PC-9 (cell line): ENCODE results near the gene TMEM94. TPM values are rescaled to one million over a fixed set of nuclear protein-coding genes. Genes with fewer than 3 reads are reported as not detected.

ENCODE experiments used
- BruUV-seq: library from RNA; stranded (reverse); fragments of 400-500 nt; replicated peaks from 2 replicates; lab custom pipeline; 2021; lab: Mats Ljungman, UMichigan
- CTCF ChIA-PET: fragments of 300-600 bp; sonication (Branson Sonifier 250); formaldehyde crosslinking; loops from one replicate; lab custom pipeline; 2022; ENCODE audit warnings: antibody characterized with exemption; lab: Charles Lee
- POLR2A ChIA-PET: fragments of 300-600 bp; sonication (Branson Sonifier 250); formaldehyde crosslinking; loops from one replicate; lab custom pipeline; 2022; ENCODE audit warnings: antibody characterized with exemption; ENCODE audit not compliant: unreplicated experiment; lab: Charles Lee
- DNase-seq, 2 experiments: peaks; one replicate each; pipeline versions ENCODE4 v3.0.0 to v3.0.0-alpha.2; 2015 to 2022; ENCODE audit warnings: mixed read lengths in 1 of 2
- H2AFZ ChIP-seq: fragments of 200-600 bp; sonication (generic); 2 replicates; pipeline ENCODE4 v1.8.1; 2017; ENCODE audit warnings: antibody characterized with exemption
- H3F3A ChIP-seq: fragments of 200-600 bp; sonication (generic); 2 replicates; pipeline ENCODE4 v1.8.1; 2017; ENCODE audit warnings: antibody characterized with exemption, mild to moderate bottlenecking, low read depth; ENCODE audit not compliant: insufficient read depth
- H3K27ac ChIP-seq: fragments of 200-600 bp; sonication (generic); 2 replicates; pipeline ENCODE4 v1.6.1; 2016; ENCODE audit warnings: mixed run types
- H3K27me3 ChIP-seq: fragments of 200-600 bp; sonication (generic); 2 replicates; pipeline ENCODE4 v1.6.1; 2016; ENCODE audit warnings: low read depth, mixed run types; ENCODE audit not compliant: insufficient read depth
- H3K36me3 ChIP-seq: fragments of 200-600 bp; sonication (generic); 2 replicates; pipeline ENCODE4 v1.6.1; 2016; ENCODE audit warnings: low read depth, mixed run types
- H3K4me1 ChIP-seq: fragments of 200-600 bp; sonication (generic); replicated peaks from 2 replicates; pipeline ENCODE4 v1.6.1; 2016; ENCODE audit warnings: mixed run types; ENCODE audit not compliant: insufficient read depth
- H3K4me2 ChIP-seq: fragments of 200-600 bp; sonication (generic); 2 replicates; pipeline ENCODE4 v1.6.1; 2017; ENCODE audit warnings: mixed run types
- H3K4me3 ChIP-seq: fragments of 200-600 bp; sonication (generic); 2 replicates; pipeline ENCODE4 v1.6.1; 2016; ENCODE audit warnings: mixed run types
- H3K79me2 ChIP-seq: fragments of 200-600 bp; sonication (generic); 2 replicates; pipeline ENCODE4 v1.6.1; 2017; ENCODE audit warnings: low read depth, mixed run types
- H3K9me2 ChIP-seq: fragments of 200-600 bp; sonication (generic); 2 replicates; pipeline ENCODE4 v1.8.1; 2017; ENCODE audit warnings: mild to moderate bottlenecking; ENCODE audit not compliant: insufficient read depth
- H3K9me3 ChIP-seq: fragments of 200-600 bp; sonication (generic); 2 replicates; pipeline ENCODE4 v1.8.1; 2016; ENCODE audit warnings: low read depth; ENCODE audit not compliant: insufficient read depth
- H4K20me1 ChIP-seq: fragments of 200-600 bp; sonication (generic); 2 replicates; pipeline ENCODE4 v1.8.1; 2017; ENCODE audit not compliant: insufficient read depth
- EZH2 ChIP-seq: fragments of 200-600 bp; sonication (generic); IDR thresholded peaks from 2 replicates; pipeline ENCODE4 v1.8.0; 2017; ENCODE audit warnings: antibody characterized with exemption, low read depth
- intact Hi-C: fragments of 100-400 bp; cut with micrococcal nuclease; formaldehyde crosslinking; loops from one replicate; pipeline ENCODE4 v1.10.0; 2022; ENCODE audit not compliant: unreplicated experiment
- total RNA-seq: library from RNA; stranded (reverse); gene quantifications from 2 replicates; pipeline ENCODE4 v1.2.3, GENCODE V29; 2021
- TF ChIP-seq, protein P1 (sequence below): fragments of 200-600 bp; sonication (generic); conservative IDR thresholded peaks from 2 replicates; pipeline ENCODE4 v1.6.1; 2017; ENCODE audit warnings: mixed run types, antibody characterized with exemption, mild to moderate bottlenecking, moderate library complexity

The TMEM94 gene
- total RNA-seq, 1 experiment from 2014 or later, result 78.9 TPM

DNA sequence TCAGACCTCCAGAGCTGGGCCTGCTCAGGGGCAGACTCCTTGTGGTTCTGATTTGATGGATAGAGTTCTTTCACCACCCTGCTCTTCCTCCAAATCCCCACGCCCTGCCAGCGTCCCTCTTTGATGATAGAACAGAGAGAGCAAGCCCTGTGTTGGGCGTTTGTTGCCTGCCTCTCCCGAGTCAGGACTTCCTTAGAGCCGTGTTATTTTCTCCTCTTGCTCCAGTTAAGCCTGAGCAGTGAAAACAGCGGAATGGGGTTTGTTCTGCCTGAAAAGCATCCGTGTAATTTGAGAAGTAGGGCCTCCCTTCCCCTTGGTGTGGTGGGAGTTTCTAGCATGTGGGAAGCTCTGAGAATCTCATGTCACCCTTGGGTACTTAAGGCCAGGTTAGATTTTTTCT lies 22.1 kb downstream of the TMEM94 start:
- H3K79me2 ChIP-seq, result no peaks in the 10 kb centered on the region
- no peaks in the 10 kb centered on the region for H3K27me3 ChIP-seq
- no peaks in the 10 kb centered on the region for H3F3A ChIP-seq
- peaks cover 6% of the 10 kb centered on the region for H4K20me1 ChIP-seq
- no peak overlapping the region for H3K27ac ChIP-seq
- intact Hi-C loops, result no loop called here
- no peaks in the 10 kb centered on the region for H3K36me3 ChIP-seq
- ChIA-PET CTCF (interaction anchor here (0.6 kb wide), 1 partner anchor 200 kb away, joined by 3 read pairs; no protein-coding TSS in a partner anchor), POLR2A (no interaction called here)
- no peak for DNase-seq
- H3K9me3 ChIP-seq, result no peaks in the 10 kb centered on the region
- H3K4me2 ChIP-seq, result no peak overlapping the region
- TF ChIP-seq, protein P1, sequence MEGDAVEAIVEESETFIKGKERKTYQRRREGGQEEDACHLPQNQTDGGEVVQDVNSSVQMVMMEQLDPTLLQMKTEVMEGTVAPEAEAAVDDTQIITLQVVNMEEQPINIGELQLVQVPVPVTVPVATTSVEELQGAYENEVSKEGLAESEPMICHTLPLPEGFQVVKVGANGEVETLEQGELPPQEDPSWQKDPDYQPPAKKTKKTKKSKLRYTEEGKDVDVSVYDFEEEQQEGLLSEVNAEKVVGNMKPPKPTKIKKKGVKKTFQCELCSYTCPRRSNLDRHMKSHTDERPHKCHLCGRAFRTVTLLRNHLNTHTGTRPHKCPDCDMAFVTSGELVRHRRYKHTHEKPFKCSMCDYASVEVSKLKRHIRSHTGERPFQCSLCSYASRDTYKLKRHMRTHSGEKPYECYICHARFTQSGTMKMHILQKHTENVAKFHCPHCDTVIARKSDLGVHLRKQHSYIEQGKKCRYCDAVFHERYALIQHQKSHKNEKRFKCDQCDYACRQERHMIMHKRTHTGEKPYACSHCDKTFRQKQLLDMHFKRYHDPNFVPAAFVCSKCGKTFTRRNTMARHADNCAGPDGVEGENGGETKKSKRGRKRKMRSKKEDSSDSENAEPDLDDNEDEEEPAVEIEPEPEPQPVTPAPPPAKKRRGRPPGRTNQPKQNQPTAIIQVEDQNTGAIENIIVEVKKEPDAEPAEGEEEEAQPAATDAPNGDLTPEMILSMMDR, result no peak
- TF ChIP-seq EZH2, result no peak
- no peak overlapping the region for H3K4me3 ChIP-seq
- H3K4me1 ChIP-seq, result no peaks in the 10 kb centered on the region
- no TSS peak for BruUV-seq
- no peak overlapping the region for H2AFZ ChIP-seq
- no peaks in the 10 kb centered on the region for H3K9me2 ChIP-seq

DNA sequence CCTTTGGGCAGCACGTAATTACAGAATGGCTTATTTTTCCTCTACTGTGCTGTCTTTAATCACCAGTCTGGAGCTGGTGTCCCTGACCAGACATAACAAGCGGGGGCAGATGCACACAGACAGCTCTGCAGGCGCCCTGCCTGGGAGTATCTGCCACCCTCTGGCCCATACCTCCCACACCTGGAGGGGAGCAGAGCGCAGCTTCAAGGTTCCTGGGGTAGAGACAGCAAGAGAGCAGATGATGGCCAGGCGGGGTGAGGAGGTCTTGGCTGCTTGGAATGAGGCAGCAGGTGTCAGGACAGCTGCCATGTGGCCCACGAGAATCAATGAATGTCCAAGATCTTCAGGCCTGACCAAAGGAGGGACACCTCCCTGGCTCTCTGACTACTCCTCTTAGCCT lies 23.8 kb downstream of the TMEM94 start:
- ChIA-PET CTCF (no interaction called here), POLR2A (interaction anchor here (0.6 kb wide), 1 partner anchor 83 kb away, joined by 3 read pairs; no protein-coding TSS in a partner anchor)
- H3K36me3 ChIP-seq, result no peaks in the 10 kb centered on the region

DNA sequence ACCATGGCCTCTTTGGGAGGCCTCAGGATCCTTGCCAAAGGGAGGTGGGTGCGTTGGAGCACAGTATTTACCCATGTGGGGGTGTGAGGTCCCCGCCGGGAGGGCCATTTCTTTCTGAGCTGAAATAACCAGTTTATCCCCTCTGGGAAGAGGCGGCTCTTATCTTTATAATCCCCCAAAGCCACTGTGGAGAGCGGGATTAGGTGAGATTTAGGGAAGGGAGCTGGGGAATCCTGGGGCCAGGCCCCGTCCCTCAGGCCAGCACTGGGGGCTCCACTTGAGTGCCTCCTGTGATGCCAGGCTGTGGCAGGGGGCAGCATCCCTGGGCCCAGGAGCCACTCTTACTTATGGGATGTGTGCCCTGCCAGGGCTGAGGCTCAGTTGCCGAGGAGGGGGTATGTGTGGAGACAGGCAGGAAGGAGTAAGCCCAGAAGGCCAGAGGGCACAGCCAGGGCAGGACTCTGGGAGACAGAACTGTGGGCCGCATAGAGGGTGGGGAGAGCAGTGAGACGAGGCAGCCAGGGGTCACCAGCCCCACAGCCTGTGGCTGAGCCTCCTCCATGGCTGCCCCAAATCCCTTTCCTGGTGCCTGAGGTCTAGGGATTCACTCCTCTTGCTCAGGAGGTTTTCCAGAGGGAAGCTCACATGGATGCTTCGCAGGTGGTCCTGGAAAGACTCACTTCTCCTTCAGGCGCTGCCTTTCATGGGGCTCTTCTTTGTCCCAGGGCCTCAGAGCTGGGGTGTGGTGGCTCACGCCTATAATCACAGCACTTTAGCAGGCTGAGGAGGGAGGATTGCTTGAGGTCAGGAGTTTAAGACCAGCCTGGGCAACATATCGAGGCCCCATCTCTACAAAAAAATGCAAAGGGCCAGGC lies 25.0 kb downstream of the TMEM94 start:
- Histone ChIP-seq H3K4me3 (no peak overlapping the region), H3K4me1 (no peaks in the 10 kb centered on the region), H3K9me2 (no peaks in the 10 kb centered on the region), H2AFZ (no peak overlapping the region), H3K9me3 (no peaks in the 10 kb centered on the region), H3K79me2 (no peaks in the 10 kb centered on the region), H3K36me3 (no peaks in the 10 kb centered on the region), H3K4me2 (no peak overlapping the region), H3F3A (no peaks in the 10 kb centered on the region), H4K20me1 (peaks cover 9% of the 10 kb centered on the region), H3K27ac (no peak overlapping the region), H3K27me3 (no peaks in the 10 kb centered on the region)
- no peak for DNase-seq
- ChIA-PET CTCF (interaction anchor here (0.7 kb wide), 1 partner anchor 68 kb away, joined by 5 read pairs; no protein-coding TSS in a partner anchor), POLR2A (no interaction called here)
- intact Hi-C loops, result no loop called here
- TF ChIP-seq, protein P1, result no peak
- no peak for TF ChIP-seq EZH2
- no TSS peak for BruUV-seq

More for the DNA sequence above, 23.8 kb downstream of the TMEM94 start:
- Histone ChIP-seq H3K4me3 (no peak overlapping the region), H3K4me1 (no peaks in the 10 kb centered on the region), H3K27ac (no peak overlapping the region), H4K20me1 (peaks cover 9% of the 10 kb centered on the region), H3K4me2 (no peak overlapping the region), H3K9me3 (no peaks in the 10 kb centered on the region), H3K27me3 (no peaks in the 10 kb centered on the region), H2AFZ (no peak overlapping the region), H3F3A (no peaks in the 10 kb centered on the region), H3K79me2 (no peaks in the 10 kb centered on the region), H3K9me2 (no peaks in the 10 kb centered on the region)
- intact Hi-C loops, result no loop called here
- no TSS peak for BruUV-seq
- no peak for DNase-seq
- TF ChIP-seq, protein P1, result no peak
